Measurements from ENCODE around the gene SFMBT1. TPM values are rescaled to one million over a fixed set of nuclear protein-coding genes. Genes with fewer than 3 reads are reported as not detected.

SFMBT1 gene
- total RNA-seq, 1 donor from 2014 or later: 9.1 TPM

DNA sequence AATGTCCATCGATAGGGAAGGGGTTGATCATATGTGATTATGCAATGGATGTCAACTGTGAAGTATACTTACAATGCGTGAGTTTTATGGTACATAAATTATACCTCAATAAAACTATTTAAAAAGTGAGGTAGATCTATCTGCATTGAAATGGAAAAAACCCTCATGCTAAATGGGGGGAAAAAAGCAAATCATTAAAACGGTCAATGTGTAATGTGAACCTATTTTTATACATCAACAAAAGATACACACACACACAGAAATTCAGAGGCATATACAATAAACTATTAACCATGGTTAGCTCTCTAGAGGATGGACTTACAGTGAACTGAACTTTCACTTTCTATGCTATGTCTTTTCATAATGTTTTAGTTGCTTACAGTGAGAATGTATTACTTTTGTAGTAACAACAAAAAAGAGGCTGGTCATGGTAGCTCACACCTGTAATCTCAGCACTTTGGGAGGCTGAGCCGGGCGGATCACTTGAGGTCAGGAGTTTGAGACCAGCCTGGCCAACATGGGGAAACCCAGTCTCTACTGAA lies 171.6 kb downstream of the SFMBT1 start:
- TF ChIP-seq, protein P1, sequence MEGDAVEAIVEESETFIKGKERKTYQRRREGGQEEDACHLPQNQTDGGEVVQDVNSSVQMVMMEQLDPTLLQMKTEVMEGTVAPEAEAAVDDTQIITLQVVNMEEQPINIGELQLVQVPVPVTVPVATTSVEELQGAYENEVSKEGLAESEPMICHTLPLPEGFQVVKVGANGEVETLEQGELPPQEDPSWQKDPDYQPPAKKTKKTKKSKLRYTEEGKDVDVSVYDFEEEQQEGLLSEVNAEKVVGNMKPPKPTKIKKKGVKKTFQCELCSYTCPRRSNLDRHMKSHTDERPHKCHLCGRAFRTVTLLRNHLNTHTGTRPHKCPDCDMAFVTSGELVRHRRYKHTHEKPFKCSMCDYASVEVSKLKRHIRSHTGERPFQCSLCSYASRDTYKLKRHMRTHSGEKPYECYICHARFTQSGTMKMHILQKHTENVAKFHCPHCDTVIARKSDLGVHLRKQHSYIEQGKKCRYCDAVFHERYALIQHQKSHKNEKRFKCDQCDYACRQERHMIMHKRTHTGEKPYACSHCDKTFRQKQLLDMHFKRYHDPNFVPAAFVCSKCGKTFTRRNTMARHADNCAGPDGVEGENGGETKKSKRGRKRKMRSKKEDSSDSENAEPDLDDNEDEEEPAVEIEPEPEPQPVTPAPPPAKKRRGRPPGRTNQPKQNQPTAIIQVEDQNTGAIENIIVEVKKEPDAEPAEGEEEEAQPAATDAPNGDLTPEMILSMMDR (IDR thresholded peaks at IDR 0.05): no peak
- TF ChIP-seq POLR2A (IDR thresholded peaks at IDR 0.05): no peak
- TF ChIP-seq POLR2AphosphoS5 (IDR thresholded peaks at IDR 0.05; ENCODE audit: insufficient read depth in 1 of 2, low read depth in 1 of 2): no peak
- intact Hi-C loops (cut with DNase I): no loop called here
- H3K9me3 ChIP-seq: no peaks in the 10 kb centered on the region
- H3K27ac ChIP-seq: no peak overlapping the region
- DNase-seq (ENCODE audit: extremely low spot score in 2 of 2): no peak
- no peak overlapping the region for H3K4me3 ChIP-seq
- no peaks in the 10 kb centered on the region for H3K36me3 ChIP-seq
- no peaks in the 10 kb centered on the region for H3K27me3 ChIP-seq
- peaks cover 7% of the 10 kb centered on the region for H3K4me1 ChIP-seq

DNA sequence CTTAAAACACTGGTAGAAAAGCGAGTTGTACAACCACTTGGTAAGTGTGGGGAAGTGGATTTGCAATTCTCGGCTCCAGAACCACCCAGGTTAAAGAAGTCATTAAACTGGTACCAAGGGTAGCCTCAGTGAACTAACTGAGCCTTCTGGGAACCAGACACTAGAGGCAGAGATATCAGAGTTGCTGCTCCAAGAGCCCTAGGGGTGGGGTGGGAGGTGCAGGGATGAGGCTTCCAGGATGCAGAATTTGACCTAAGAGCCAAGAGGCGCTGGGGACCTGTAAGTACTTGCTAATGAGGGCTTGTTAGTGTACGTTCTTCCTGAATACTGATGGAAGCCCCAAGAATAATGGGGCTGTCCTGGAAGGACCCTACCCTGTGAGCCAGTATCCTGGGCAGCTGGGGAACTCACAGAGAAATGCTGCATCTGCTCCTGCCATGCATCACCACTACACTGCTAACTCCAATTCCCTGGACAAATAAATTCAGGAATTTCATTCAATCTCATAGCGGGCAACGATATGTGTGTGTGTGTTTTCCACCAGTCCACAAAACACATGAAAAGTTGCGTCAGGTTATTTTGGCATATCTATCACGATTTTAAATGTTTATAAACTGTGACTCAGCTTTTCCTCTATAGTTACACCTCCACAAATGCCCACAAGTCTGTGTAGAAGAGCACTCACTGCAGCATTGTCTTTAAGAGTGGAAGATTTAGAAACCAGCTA lies 172.3 kb downstream of the SFMBT1 start:
- Histone ChIP-seq H3K9me3 (no peaks in the 10 kb centered on the region), H3K4me1 (peaks cover 7% of the 10 kb centered on the region), H3K27me3 (no peaks in the 10 kb centered on the region), H3K36me3 (no peaks in the 10 kb centered on the region), H3K27ac (no peak overlapping the region), H3K4me3 (no peak overlapping the region)
- intact Hi-C loops (cut with DNase I): no loop called here
- TF ChIP-seq, protein P1 (IDR thresholded peaks at IDR 0.05): no peak
- TF ChIP-seq POLR2A (IDR thresholded peaks at IDR 0.05) (no peak), POLR2AphosphoS5 (IDR thresholded peaks at IDR 0.05; ENCODE audit: insufficient read depth in 1 of 2, low read depth in 1 of 2) (no peak)
- no peak for DNase-seq (ENCODE audit: extremely low spot score in 2 of 2)

DNA sequence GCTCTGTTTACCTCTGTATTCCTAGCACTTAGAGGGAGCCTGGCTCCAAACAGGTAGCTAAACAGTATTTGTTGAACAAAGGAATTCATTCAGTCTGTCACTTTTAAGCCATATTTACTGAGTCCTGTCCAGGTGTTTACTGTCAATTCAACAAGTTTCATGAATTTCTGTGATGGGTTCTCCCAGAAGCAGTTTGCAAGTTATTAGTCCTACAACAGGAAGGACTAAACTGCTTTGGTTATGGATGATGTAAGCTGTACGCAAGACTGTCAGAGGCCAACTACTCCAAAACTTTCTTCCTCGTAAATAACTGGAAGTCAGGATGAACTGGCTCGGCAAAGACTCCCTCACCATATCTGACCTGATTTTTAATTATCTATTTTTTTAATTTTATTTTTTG lies 173.6 kb downstream of the SFMBT1 start:
- Histone ChIP-seq H3K4me1 (peaks cover 7% of the 10 kb centered on the region), H3K27ac (no peak overlapping the region), H3K36me3 (no peaks in the 10 kb centered on the region), H3K27me3 (no peaks in the 10 kb centered on the region), H3K9me3 (no peaks in the 10 kb centered on the region), H3K4me3 (no peak overlapping the region)
- intact Hi-C loops (cut with DNase I): no loop called here
- TF ChIP-seq, protein P1 (IDR thresholded peaks at IDR 0.05): no peak
- no peak for TF ChIP-seq POLR2A (IDR thresholded peaks at IDR 0.05)
- no peak for DNase-seq (ENCODE audit: extremely low spot score in 2 of 2)

DNA sequence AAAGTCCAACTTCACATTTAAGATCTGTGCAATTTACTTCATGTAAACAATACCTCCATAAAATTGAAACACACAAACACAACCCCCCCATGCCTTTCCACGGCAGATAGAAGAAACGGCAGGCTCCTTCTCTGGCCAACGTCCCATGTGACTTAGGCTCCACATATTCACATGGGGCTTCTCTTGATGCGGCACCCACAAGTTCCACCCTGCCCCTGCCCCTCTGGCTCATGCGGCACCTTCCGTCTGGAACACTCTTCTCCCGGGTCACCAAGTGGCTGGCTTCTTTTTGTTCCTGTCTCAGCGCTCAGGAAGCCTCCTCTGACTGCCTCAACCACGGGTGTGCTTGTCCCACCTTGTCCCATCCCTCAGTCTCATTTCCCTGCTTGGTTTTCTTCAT lies 174.1 kb downstream of the SFMBT1 start:
- DNase-seq (ENCODE audit: extremely low spot score in 2 of 2): no peak
- intact Hi-C loops (cut with DNase I): no loop called here
- Histone ChIP-seq H3K36me3 (no peaks in the 10 kb centered on the region), H3K27ac (no peak overlapping the region), H3K4me3 (no peak overlapping the region), H3K9me3 (no peaks in the 10 kb centered on the region), H3K4me1 (peaks cover 7% of the 10 kb centered on the region), H3K27me3 (no peaks in the 10 kb centered on the region)
- no peak for TF ChIP-seq POLR2AphosphoS5 (IDR thresholded peaks at IDR 0.05; ENCODE audit: insufficient read depth in 1 of 2, low read depth in 1 of 2)
- TF ChIP-seq, protein P1 (IDR thresholded peaks at IDR 0.05): no peak
- TF ChIP-seq POLR2A (IDR thresholded peaks at IDR 0.05): no peak

DNA sequence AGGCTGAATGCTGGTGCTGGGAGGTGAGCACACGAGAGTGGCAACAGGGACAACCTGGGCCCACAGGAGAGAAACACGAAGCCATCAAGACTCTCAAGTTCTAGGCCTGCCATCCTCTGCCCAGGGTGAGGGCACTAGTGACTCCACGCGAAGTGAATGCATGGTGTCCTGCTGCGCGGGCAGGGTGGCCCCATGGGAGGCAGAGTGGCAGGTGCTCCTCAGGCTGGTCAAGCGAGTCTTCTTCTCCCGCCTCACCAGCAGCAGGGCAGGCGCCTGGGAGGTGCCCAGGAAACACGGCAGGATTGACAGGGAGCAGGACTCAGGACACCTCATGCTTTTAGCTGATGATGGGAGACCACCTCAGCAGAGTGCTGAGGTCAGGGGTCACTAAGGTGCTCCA lies 175.4 kb downstream of the SFMBT1 start:
- peaks cover 7% of the 10 kb centered on the region for H3K4me1 ChIP-seq
- no peaks in the 10 kb centered on the region for H3K9me3 ChIP-seq
- DNase-seq (ENCODE audit: extremely low spot score in 2 of 2): no peak
- H3K27ac ChIP-seq: no peak overlapping the region
- no peaks in the 10 kb centered on the region for H3K36me3 ChIP-seq
- intact Hi-C loops (cut with DNase I): no loop called here
- H3K4me3 ChIP-seq: no peak overlapping the region
- no peak for TF ChIP-seq POLR2A (IDR thresholded peaks at IDR 0.05)
- TF ChIP-seq POLR2AphosphoS5 (IDR thresholded peaks at IDR 0.05; ENCODE audit: insufficient read depth in 1 of 2, low read depth in 1 of 2): no peak
- TF ChIP-seq, protein P1 (IDR thresholded peaks at IDR 0.05): no peak
- no peaks in the 10 kb centered on the region for H3K27me3 ChIP-seq
